ENCODE results near the gene MRPS6. TPM values are rescaled to one million over a fixed set of nuclear protein-coding genes. Genes with fewer than 3 reads are reported as not detected.

Gene MRPS6
- total RNA-seq, 1 donor from 2014 or later, result 40.2 TPM

- no peak for TF ChIP-seq CTCF (IDR thresholded peaks at IDR 0.05)
- no peak for DNase-seq
- Mint-ChIP-seq H3K4me3 (no peak overlapping the region), H3K36me3 (ENCODE audit: low read depth) (peaks cover 36% of the 10 kb centered on the region), H3K27me3 (no peaks in the 10 kb centered on the region), H3K9me3 (peaks cover 2% of the 10 kb centered on the region), H3K4me1 (peaks cover 20% of the 10 kb centered on the region), H3K27ac (no peak overlapping the region)
- CTCF ChIA-PET, result no interaction called here
- no peak for ATAC-seq (ENCODE audit: low read depth)
- intact Hi-C loops (cut with micrococcal nuclease), result no loop called here
- POLR2A ChIA-PET, result no interaction called here
These were observed 75.0 kb downstream of the MRPS6 start for GRCh38 chr21:34148419-34148804.

DNA sequence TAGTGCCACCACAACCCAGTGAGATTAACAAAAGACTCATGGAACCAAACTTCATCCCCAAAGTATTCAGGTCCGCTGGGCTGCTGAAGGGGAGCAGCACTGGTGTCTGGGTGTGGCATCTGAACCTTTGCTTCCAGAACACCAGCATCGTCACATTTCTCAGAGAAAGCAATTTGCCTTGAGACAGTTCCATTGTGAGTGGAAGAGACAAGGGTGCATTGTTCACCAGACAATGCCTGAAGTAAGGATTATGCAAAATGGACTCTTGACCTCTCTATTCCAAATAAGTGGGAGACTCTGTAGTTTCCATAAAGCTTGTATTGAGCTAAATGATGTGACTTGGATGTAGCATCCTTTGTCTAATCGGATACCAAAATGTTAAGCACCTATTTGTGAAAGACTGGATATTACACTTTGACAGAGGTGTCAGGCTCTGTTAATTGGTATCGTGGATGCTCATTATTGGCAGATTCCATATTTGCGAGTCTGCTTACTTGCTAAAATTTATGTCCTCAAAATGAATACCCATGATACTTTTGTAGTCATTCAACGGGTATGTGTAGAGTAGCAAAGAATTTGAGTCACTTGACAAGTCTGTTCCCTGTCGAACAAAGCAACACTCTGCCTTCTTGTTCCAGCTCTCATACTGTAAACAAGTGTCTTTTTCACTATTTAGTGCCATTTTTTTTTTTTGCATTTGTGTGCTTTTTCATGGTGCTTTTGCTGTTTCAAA, 75.6 kb downstream of the MRPS6 start:
- ChIA-PET CTCF (no interaction called here), POLR2A (interaction anchor here (1.6 kb wide), 1 partner anchor 15 kb away, joined by 3 read pairs; no protein-coding TSS in a partner anchor)
- H3K4me3 Mint-ChIP-seq, result no peak overlapping the region
- peaks cover 2% of the 10 kb centered on the region for H3K9me3 Mint-ChIP-seq
- intact Hi-C loops (cut with micrococcal nuclease), result no loop called here
- peaks cover 20% of the 10 kb centered on the region for H3K4me1 Mint-ChIP-seq
- no peaks in the 10 kb centered on the region for H3K27me3 Mint-ChIP-seq
- DNase-seq (no peak), ATAC-seq (ENCODE audit: low read depth) (no peak)
- TF ChIP-seq CTCF (IDR thresholded peaks at IDR 0.05), result no peak
- H3K36me3 Mint-ChIP-seq (ENCODE audit: low read depth), result peaks cover 30% of the 10 kb centered on the region
- no peak overlapping the region for H3K27ac Mint-ChIP-seq

- H3K27me3 Mint-ChIP-seq, result no peaks in the 10 kb centered on the region
- intact Hi-C loops (cut with micrococcal nuclease), result no loop called here
- ChIA-PET CTCF (no interaction called here), POLR2A (no interaction called here)
- no peak overlapping the region for H3K27ac Mint-ChIP-seq
- no peaks in the 10 kb centered on the region for H3K9me3 Mint-ChIP-seq
- H3K36me3 Mint-ChIP-seq (ENCODE audit: low read depth), result peaks cover 7% of the 10 kb centered on the region
- ATAC-seq (ENCODE audit: low read depth), result no peak
- TF ChIP-seq CTCF (IDR thresholded peaks at IDR 0.05), result no peak
- H3K4me1 Mint-ChIP-seq, result peaks cover 19% of the 10 kb centered on the region
- no peak for DNase-seq
- no peak overlapping the region for H3K4me3 Mint-ChIP-seq
These were observed 79.1 kb downstream of the MRPS6 start for GRCh38 chr21:34152500-34152899.

- Mint-ChIP-seq H3K27me3 (no peaks in the 10 kb centered on the region), H3K9me3 (peaks cover 2% of the 10 kb centered on the region), H3K36me3 (ENCODE audit: low read depth) (peaks cover 6% of the 10 kb centered on the region), H3K4me3 (no peak overlapping the region), H3K27ac (no peak overlapping the region), H3K4me1 (peaks cover 9% of the 10 kb centered on the region)
- intact Hi-C loops (cut with micrococcal nuclease), result no loop called here
- ATAC-seq (ENCODE audit: low read depth) (no peak), DNase-seq (no peak)
- ChIA-PET CTCF (no interaction called here), POLR2A (no interaction called here)
- no peak for TF ChIP-seq CTCF (IDR thresholded peaks at IDR 0.05)
These were observed 81.5 kb downstream of the MRPS6 start for GRCh38 chr21:34154878-34155277.

GRCh38 chr21:34156957-34157356, 83.6 kb downstream of the MRPS6 start:
- ChIA-PET POLR2A (no interaction called here), CTCF (no interaction called here)
- Mint-ChIP-seq H3K9me3 (peaks cover 6% of the 10 kb centered on the region), H3K36me3 (ENCODE audit: low read depth) (peaks cover 12% of the 10 kb centered on the region), H3K4me3 (no peak overlapping the region), H3K27ac (no peak overlapping the region), H3K27me3 (no peaks in the 10 kb centered on the region), H3K4me1 (peaks cover 2% of the 10 kb centered on the region)
- intact Hi-C loops (cut with micrococcal nuclease), result no loop called here
- ATAC-seq (ENCODE audit: low read depth), result no peak
- TF ChIP-seq CTCF (IDR thresholded peaks at IDR 0.05), result no peak
- no peak for DNase-seq

Measured in activated B cell treated with CpG ODN at 0.5 μM for 24 hours (primary cell).